AG04449 (cell line): ENCODE measurements around the gene BCKDK.

Experiments
- CTCF ChIA-PET: fragments of 350-600 bp; formaldehyde crosslinking; extraction: SDS; loops from one replicate; lab custom pipeline; 2021; ENCODE audit warnings: antibody characterized with exemption; lab: Yijun Ruan, JAX
- POLR2A ChIA-PET: fragments of 400-600, 350-600 bp; formaldehyde crosslinking; extraction: SDS; loops from one replicate; lab custom pipeline; 2020; ENCODE audit warnings: antibody characterized with exemption, inconsistent platforms; lab: Yijun Ruan, JAX
- DNase-seq: peaks from one replicate; pipeline ENCODE4 v3.0.0-alpha.2; 2010; ENCODE audit warnings: low read depth, low spot score
- H3K4me3 ChIP-seq: 2 replicates; pipeline ENCODE4 v1.5.1; 2011; ENCODE audit warnings: low read depth, mild to moderate bottlenecking, control low read depth, low read length
- CTCF ChIP-seq: IDR thresholded peaks from one replicate; pipeline ENCODE4 v1.5.1; 2011; ENCODE audit warnings: mild to moderate bottlenecking, moderate library complexity, low read length, control low read depth, inconsistent platforms; ENCODE audit not compliant: insufficient read depth; ENCODE audit errors: missing control alignments

Gene BCKDK

GRCh38 chr16:31118223-31119155, 10.3 kb downstream of the BCKDK start:
- H3K4me3 ChIP-seq = peak overlapping the region; percentile 60
- POLR2A ChIA-PET = interaction anchor here (1.0 to 1.6 kb wide), 13 partner anchors 10 to 341 kb away, joined by 3 to 12 read pairs (median 4); partner anchors contain the start of genes ARMC5, BCKDK, FUS and HSD3B7
- no peak for TF ChIP-seq CTCF
- DNase-seq = peak; percentile 52
- CTCF ChIA-PET = interaction anchor here (0.9 to 6.8 kb wide), 7 partner anchors 17 to 751 kb away, joined by 3 to 56 read pairs (median 3); partner anchors contain the start of genes HSD3B7 and PRSS8

- ChIA-PET POLR2A (no interaction called here), CTCF (interaction anchor here (1.5 to 6.8 kb wide), 2 partner anchors 11 to 23 kb away, joined by 3 to 56 read pairs; no protein-coding TSS in a partner anchor)
- TF ChIP-seq CTCF = no peak
- H3K4me3 ChIP-seq = no peak overlapping the region
- no peak for DNase-seq
Measured at GRCh38 chr16:31120129-31120528, 11.9 kb downstream of the BCKDK start.

GRCh38 chr16:31125844-31126243, 17.7 kb downstream of the BCKDK start:
- ChIA-PET CTCF (interaction anchor here (0.8 to 1.7 kb wide), 2 partner anchors 16 to 33 kb away, joined by 4 to 5 read pairs; no protein-coding TSS in a partner anchor), POLR2A (no interaction called here)
- H3K4me3 ChIP-seq = no peak overlapping the region
- DNase-seq = no peak
- no peak for TF ChIP-seq CTCF

GRCh38 chr16:31127182-31127581, 19.0 kb downstream of the BCKDK start:
- ChIA-PET POLR2A (no interaction called here), CTCF (interaction anchor here (1.0 to 1.7 kb wide), 3 partner anchors 15 to 142 kb away, joined by 5 read pairs; partner anchors contain the start of gene HSD3B7)
- TF ChIP-seq CTCF = no peak
- H3K4me3 ChIP-seq = no peak overlapping the region
- DNase-seq = no peak

- ChIA-PET CTCF (interaction anchor here (0.7 to 1.6 kb wide), 3 partner anchors 10 to 13 kb away, joined by 3 to 8 read pairs (median 4); no protein-coding TSS in a partner anchor), POLR2A (interaction anchor here (0.9 to 1.0 kb wide), 2 partner anchors 11 to 13 kb away, joined by 3 read pairs; partner anchors contain the start of gene KAT8)
- TF ChIP-seq CTCF = no peak
- DNase-seq = no peak
- no peak overlapping the region for H3K4me3 ChIP-seq
Measured at GRCh38 chr16:31128711-31129567, 20.8 kb downstream of the BCKDK start.
